ENCODE measurements around the gene ZNF500. TPM values are rescaled to one million over a fixed set of nuclear protein-coding genes. Genes with fewer than 3 reads are reported as not detected.

The ZNF500 gene
- total and polyA plus RNA-seq, 2 donors (not counting 3 experiments of a cell fraction or from before 2014, with no cell fraction given) = 8.6 to 13.5 TPM

DNA sequence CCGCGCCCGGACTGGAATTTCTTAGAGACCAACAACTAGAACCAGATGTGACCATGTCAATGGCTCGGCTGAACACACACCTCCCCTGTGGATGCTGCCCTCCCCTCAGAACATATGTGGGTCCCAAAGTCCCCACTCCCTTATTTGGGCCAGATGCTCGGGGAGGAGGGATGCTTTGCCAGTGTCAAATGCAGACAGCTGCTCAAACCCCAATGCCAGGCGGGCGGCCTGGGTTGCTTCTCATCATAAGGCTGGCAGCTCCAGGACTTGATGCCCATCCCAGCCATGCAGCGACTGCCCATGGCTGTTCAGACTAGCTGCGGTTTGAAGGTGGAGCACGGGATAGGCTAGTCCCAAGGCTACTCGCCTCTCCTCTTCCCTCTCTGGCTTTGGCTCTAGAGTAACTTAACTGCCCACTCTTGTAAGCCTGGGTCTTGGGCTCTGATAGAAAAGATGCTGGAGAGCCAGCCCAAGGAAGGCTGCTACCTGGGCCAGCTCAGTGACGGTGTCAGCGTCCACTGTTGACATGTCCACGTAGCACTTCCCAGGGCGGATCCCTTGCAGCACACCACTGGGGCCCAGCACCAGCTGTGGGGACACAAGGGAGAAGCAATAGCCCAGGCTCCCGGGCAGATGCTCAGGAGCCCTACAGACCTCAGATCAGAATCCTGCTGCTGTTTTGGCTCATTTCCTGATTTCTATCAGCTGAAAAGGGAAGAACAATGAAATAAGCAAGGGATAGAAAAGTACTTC, 46.5 kb upstream of the ZNF500 start:
- intact Hi-C loops (cut with micrococcal nuclease) (no loop called here), dilution Hi-C loops (cut with MboI; ENCODE audit: extremely low pct_ligation_motif_present, low sequenced_read_pairs) (no loop called here)
- Histone ChIP-seq H4K20me1 (replicated peaks; ENCODE audit: control insufficient read depth, extremely low read depth, insufficient read depth, low read length) (no peaks in the 10 kb centered on the region), H3K4me2 (ENCODE audit: insufficient read depth, low read length) (no peak overlapping the region), H3K4me1 (ENCODE audit: control insufficient read depth, extremely low read depth, insufficient read depth, low read length) (no peaks in the 10 kb centered on the region), H3K27me3 (ENCODE audit: control insufficient read depth in 2 of 2, insufficient read depth in 2 of 2, low read length in 2 of 2) (no peaks in the 10 kb centered on the region), H3K27ac (ENCODE audit: insufficient read depth, low read depth, low read length) (no peak overlapping the region), H2AFZ (ENCODE audit: low read depth, low read length) (no peak overlapping the region), H3K9me1 (replicated peaks; ENCODE audit: control insufficient read depth, extremely low read depth, insufficient read depth, low read length) (no peaks in the 10 kb centered on the region), H3K9me3 (replicated peaks; ENCODE audit: control insufficient read depth, insufficient read depth, low read length) (no peaks in the 10 kb centered on the region), H3K4me3 (replicated peaks in 1 of 3; ENCODE audit: insufficient read depth in 1 of 3, low read depth in 1 of 3, low read length in 3 of 3) (no peak overlapping the region), H3K79me2 (ENCODE audit: control insufficient read depth, insufficient read depth, low read length) (no peaks in the 10 kb centered on the region), H3K9ac (replicated peaks; ENCODE audit: extremely low read depth, insufficient read depth, low read length) (no peak overlapping the region), H3K36me3 (ENCODE audit: control insufficient read depth in 2 of 2, extremely low read depth in 1 of 2, insufficient read depth in 2 of 2, low read length in 2 of 2) (peaks cover 11 to 36% of the 10 kb centered on the region in 2 experiments)
- FAIRE-seq = no peak
- ChIA-PET CTCF (interaction anchor here (1.0 kb wide), 1 partner anchor 11 kb away, joined by 5 read pairs; no protein-coding TSS in a partner anchor), POLR2A (no interaction called here)
- no TSS peak for BruUV-seq (replicated peaks)
- DNase-seq (ENCODE audit: low read depth, low spot score) = no peak
- TF ChIP-seq POLR2A (IDR thresholded peaks at IDR 0.05; ENCODE audit: low read depth, low read length) (no peak), POLR2AphosphoS5 (IDR thresholded peaks at IDR 0.05; ENCODE audit: insufficient read depth, low read depth, low read length) (no peak), GATA2 (IDR thresholded peaks at IDR 0.05; ENCODE audit: insufficient read depth, insufficient read length, low read depth, low read length) (no peak), JUN (IDR thresholded peaks at IDR 0.05; ENCODE audit: borderline replicate concordance, insufficient read depth, insufficient read length, low read depth) (no peak), EZH2 (IDR thresholded peaks at IDR 0.05; ENCODE audit: borderline replicate concordance, low read depth, low read length, severe bottlenecking) (no peak), FOS (IDR thresholded peaks at IDR 0.05; ENCODE audit: borderline replicate concordance, insufficient read depth, low read length) (no peak), MYC (IDR thresholded peaks at IDR 0.05; ENCODE audit: low read depth, low read length) (no peak)
- TF ChIP-seq, protein P1, sequence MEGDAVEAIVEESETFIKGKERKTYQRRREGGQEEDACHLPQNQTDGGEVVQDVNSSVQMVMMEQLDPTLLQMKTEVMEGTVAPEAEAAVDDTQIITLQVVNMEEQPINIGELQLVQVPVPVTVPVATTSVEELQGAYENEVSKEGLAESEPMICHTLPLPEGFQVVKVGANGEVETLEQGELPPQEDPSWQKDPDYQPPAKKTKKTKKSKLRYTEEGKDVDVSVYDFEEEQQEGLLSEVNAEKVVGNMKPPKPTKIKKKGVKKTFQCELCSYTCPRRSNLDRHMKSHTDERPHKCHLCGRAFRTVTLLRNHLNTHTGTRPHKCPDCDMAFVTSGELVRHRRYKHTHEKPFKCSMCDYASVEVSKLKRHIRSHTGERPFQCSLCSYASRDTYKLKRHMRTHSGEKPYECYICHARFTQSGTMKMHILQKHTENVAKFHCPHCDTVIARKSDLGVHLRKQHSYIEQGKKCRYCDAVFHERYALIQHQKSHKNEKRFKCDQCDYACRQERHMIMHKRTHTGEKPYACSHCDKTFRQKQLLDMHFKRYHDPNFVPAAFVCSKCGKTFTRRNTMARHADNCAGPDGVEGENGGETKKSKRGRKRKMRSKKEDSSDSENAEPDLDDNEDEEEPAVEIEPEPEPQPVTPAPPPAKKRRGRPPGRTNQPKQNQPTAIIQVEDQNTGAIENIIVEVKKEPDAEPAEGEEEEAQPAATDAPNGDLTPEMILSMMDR (IDR thresholded peaks at IDR 0.05; ENCODE audit: extremely low read depth in 1 of 2, insufficient read depth in 1 of 2, low read depth in 1 of 2, low read length in 2 of 2) = no peak
- TF ChIP-seq, protein P2, sequence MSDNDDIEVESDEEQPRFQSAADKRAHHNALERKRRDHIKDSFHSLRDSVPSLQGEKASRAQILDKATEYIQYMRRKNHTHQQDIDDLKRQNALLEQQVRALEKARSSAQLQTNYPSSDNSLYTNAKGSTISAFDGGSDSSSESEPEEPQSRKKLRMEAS (IDR thresholded peaks at IDR 0.05; ENCODE audit: insufficient read depth, insufficient read length) = no peak
